K562 (cell line): Measurements from ENCODE around the gene MKNK2. TPM values are rescaled to one million over a fixed set of nuclear protein-coding genes. Genes with fewer than 3 reads are reported as not detected.
A peak's percentile ranks its signal among the peaks of the same experiment; 100 is the strongest.

Experiments
- ARID1B ChIP-seq: fragments of 450-650 bp; IDR thresholded peaks from 2 replicates; pipeline ENCODE4 v1.6.1; 2016; ENCODE audit warnings: antibody characterized with exemption, mild to moderate bottlenecking, inconsistent platforms
- CREB1 ChIP-seq, 2 experiments: sonication (generic) in 1 of 2; formaldehyde crosslinking in 1 of 2; IDR thresholded peaks; 2 replicates each; pipeline versions ENCODE4 v1.6.1 to v1.8.0; 2012 to 2022; ENCODE audit warnings: inconsistent platforms in 1 of 2, mild to moderate bottlenecking in 1 of 2, missing genetic modification reagents in 1 of 2, moderate library complexity in 1 of 2
- DPF2 ChIP-seq: fragments of 450-650 bp; IDR thresholded peaks from 2 replicates; pipeline ENCODE4 v1.6.1; 2016
- E2F5 ChIP-seq: sonication (generic); formaldehyde crosslinking; IDR thresholded peaks from 2 replicates; pipeline ENCODE4 v1.8.0; 2022; ENCODE audit warnings: mild to moderate bottlenecking, missing genetic modification reagents
- FOXK1 ChIP-seq: sonication (generic); formaldehyde crosslinking; IDR thresholded peaks from 2 replicates; pipeline ENCODE4 v1.8.0; 2022; ENCODE audit warnings: missing genetic modification reagents, mild to moderate bottlenecking, borderline replicate concordance
- KDM4B ChIP-seq, 2 experiments: fragments of 450-650 bp in 1 of 2; sonication (generic) in 1 of 2; IDR thresholded peaks; 2 replicates each; pipeline ENCODE4 v1.6.1; 2016 to 2017; ENCODE audit warnings: borderline replicate concordance in 2 of 2, antibody characterized with exemption in 1 of 2, low read depth in 1 of 2, mild to moderate bottlenecking in 1 of 2
- MAFK ChIP-seq: IDR thresholded peaks from 2 replicates; pipeline ENCODE4 v1.6.1; 2011; ENCODE audit warnings: low read length, improper control_type of control experiment
- MEF2D ChIP-seq: conservative IDR thresholded peaks from 2 replicates; pipeline ENCODE4 v1.6.1; 2016; ENCODE audit warnings: low read depth, missing genetic modification characterization, missing compliant biosample characterization
- MITF ChIP-seq: IDR thresholded peaks from 2 replicates; pipeline ENCODE4 v1.6.1; 2014; ENCODE audit warnings: antibody characterized with exemption
- PURB ChIP-seq: sonication (generic); formaldehyde crosslinking; IDR thresholded peaks from 2 replicates; pipeline ENCODE4 v1.9.0; 2021; ENCODE audit warnings: low read depth, mild to moderate bottlenecking, missing genetic modification reagents
- RFX5 ChIP-seq: IDR thresholded peaks from 2 replicates; pipeline ENCODE4 v1.6.1; 2011; ENCODE audit warnings: low read depth, mild to moderate bottlenecking, improper control_type of control experiment, low read length
- RUNX1 ChIP-seq: sonication (generic); IDR thresholded peaks from 2 replicates; pipeline ENCODE4 v1.6.1; 2016; ENCODE audit warnings: antibody characterized with exemption, low read depth
- SRSF7 ChIP-seq: fragments of 200-400 bp; formaldehyde crosslinking; optimal IDR thresholded peaks from 2 replicates; pipeline ENCODE3; 2017; ENCODE audit warnings: mild to moderate bottlenecking, low read depth, low read length
- ZNF280B ChIP-seq: fragments of 250-450 bp; sonication (Bioruptor Pico); IDR thresholded peaks from 2 replicates; pipeline ENCODE4 v1.5.1; 2021; ENCODE audit warnings: mild to moderate bottlenecking
- ZNF586 ChIP-seq: fragments of 450-650 bp; formaldehyde crosslinking; conservative IDR thresholded peaks from 2 replicates; pipeline ENCODE4 v1.4.0; 2020; ENCODE audit warnings: mild to moderate bottlenecking, moderate library complexity
- ZNF609 ChIP-seq: sonication (generic); formaldehyde crosslinking; IDR thresholded peaks from 2 replicates; pipeline ENCODE4 v1.8.1; 2023; ENCODE audit warnings: missing genetic modification reagents, mild to moderate bottlenecking, borderline replicate concordance
- ZNF655 ChIP-seq: fragments of 250-450 bp; sonication (Bioruptor Pico); IDR thresholded peaks from 2 replicates; pipeline ENCODE4 v1.5.0; 2021
- polyA plus RNA-seq, 8 experiments: library from polyadenylated mRNA; depleted of rRNA in 4 of 8; stranded (reverse) in 5 of 8; unstranded in 3 of 8; fragments of >200 nt; fragmentation: Nextera tagmentation in 2 of 8; fragmentation: Illumina TruSeq in 1 of 8; extraction: Ambion mirVana in 2 of 8; extraction: Trizol in 1 of 8; gene quantifications; 2 replicates each; pipeline versions ENCODE4 v1.2.1 to v1.2.3, GENCODE V29; 2011 to 2014; ENCODE audit warnings: inconsistent platforms in 1 of 8, missing spikeins in 1 of 8
- total RNA-seq, 7 experiments: library from RNA; depleted of rRNA in 6 of 7; stranded (reverse); fragments of >200 nt in 6 of 7; fragmentation: Illumina TruSeq in 2 of 7; extraction: Trizol in 2 of 7; gene quantifications; 2 replicates each; pipeline versions ENCODE4 v1.2.1 to v1.2.3, GENCODE V29; 2011 to 2021; ENCODE audit warnings: low replicate concordance in 1 of 7

Gene MKNK2
- total and polyA plus RNA-seq, 9 of the 15 experiments (the other 6 are each of a cell fraction or from before 2014, with no cell fraction given) = 5.1 to 191 (median 51.9) TPM

- TF ChIP-seq ZNF655 (CRISPR knock-in tag) (no peak), FOXK1 (CRISPR knock-in tag) (no peak), RFX5 (no peak), SRSF7 (no peak), E2F5 (peak; percentile 67; the same call in 1 of the 2 replicates), RUNX1 (no peak), CREB1 (IDR thresholded peaks at IDR 0.05) (peak; percentile 86), CREB1 (CRISPR knock-in tag; IDR thresholded peaks at IDR 0.05) (peak; percentile 94), ZNF280B (CRISPR knock-in tag) (no peak), ZNF586 (CRISPR knock-in tag) (no peak), PURB (CRISPR knock-in tag) (no peak), ZNF609 (CRISPR knock-in tag) (0 out of 2 replicates have a peak, but pooled peaks have one; percentile 21), KDM4B (IDR thresholded peaks at IDR 0.05; ENCODE audit: borderline replicate concordance in 2 of 2, low read depth in 1 of 2) (peak in 1 of 2 experiments; percentile 67; a peak in 1 of 4 replicates), MITF (no peak), MEF2D (tag) (no peak), DPF2 (no peak; the same call in 1 of the 2 replicates), MAFK (no peak; the same call in 1 of the 2 replicates), ARID1B (no peak)
These were observed at the start of gene MKNK2 (continued) for GRCh38 chr19:2050991-2051772.
